H4 (cell line): ENCODE measurements around the gene ENTHD1. TPM values are rescaled to one million over a fixed set of nuclear protein-coding genes. Genes with fewer than 3 reads are reported as not detected.
"Not testable (repeated sequence)": the region's sequence is repeated elsewhere in the genome, so short reads cannot be mapped to it uniquely, and the experiment has no call there.

ENCODE experiments used
- DNase-seq: peaks from one replicate; pipeline ENCODE4 v3.0.0-alpha.2; 2015; ENCODE audit warnings: low spot score
- total RNA-seq: library from RNA; depleted of rRNA; stranded (reverse); fragments of >200 nt; shearing (Covaris generic); gene quantifications from 2 replicates; pipeline ENCODE4 v1.2.3, GENCODE V29; 2014

The ENTHD1 gene
- total RNA-seq, 1 experiment from 2014 or later: not detected

- DNase-seq: no peak
Measured at GRCh38 chr22:39898997-39899396, 5.4 kb upstream of the ENTHD1 start.

DNA sequence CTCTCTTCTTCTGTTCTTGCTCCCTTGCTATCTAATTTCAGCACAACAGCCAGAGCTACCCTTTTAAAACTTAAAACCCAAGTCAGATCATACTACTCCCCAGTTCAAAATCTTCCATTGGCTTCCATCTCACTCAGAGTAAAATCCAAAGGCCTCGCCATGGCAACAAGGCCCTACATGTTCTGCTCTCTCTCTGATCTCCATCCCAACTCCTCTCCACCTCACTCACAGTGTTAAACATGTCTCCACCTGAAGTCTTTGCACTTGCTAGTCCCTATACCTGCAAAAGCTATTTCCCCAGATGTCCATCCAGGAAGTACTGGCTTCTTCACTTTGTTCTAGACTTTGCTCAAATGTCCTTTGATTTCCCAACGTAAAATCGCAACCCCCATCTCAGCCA is 4.3 kb upstream of the ENTHD1 start:
- no peak for DNase-seq

GRCh38 chr22:39896313-39896996 is 2.9 kb upstream of the ENTHD1 start:
- DNase-seq: no peak

DNA sequence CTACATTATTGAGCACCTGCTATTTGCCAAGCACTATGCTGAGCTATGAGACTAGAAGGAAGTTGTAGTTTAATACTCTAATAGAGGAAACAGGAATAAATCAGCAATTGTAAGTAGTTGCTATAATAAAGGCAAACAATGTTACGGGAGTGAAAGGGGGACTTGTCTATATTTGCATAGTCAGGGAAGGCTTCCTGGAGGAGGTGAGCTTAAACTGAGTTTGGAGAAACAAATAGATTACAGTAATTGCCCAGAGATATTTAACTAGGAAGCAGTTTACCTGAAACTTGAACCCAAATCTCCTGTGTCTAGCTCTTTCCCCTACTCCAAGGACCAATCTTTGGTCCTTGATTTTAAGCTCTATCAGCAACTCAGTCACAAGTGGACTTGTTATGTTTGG is 2.1 kb upstream of the ENTHD1 start:
- DNase-seq: no peak

DNA sequence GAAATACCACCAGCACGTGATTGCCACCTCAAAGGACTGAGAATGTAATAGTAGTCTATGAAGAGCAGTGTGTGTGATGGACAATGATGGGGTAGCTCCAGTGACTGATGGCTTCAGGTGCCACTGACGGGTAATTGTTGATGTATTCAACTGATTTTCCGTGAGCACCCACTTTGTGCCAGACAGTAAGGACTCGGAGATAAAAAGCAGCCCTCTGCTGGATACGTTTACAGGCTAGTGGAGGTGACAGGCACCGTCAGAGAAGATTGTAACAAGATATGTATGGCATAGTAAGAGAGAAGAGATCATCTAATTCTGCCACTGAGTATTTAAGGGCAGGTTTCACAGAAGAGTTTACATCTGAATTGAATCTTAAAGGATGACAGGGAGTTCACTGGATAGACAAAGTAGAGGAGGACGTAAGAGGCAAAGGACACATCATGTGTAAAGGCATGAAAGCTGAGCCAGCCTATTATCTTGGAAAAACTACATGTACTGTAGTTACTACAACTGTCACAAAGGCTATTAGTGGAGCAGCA is 1.1 kb upstream of the ENTHD1 start:
- no peak for DNase-seq

- DNase-seq: not testable (repeated sequence)
Measured at GRCh38 chr22:39889924-39890323, 3.6 kb downstream of the ENTHD1 start.

- no peak for DNase-seq
Measured at GRCh38 chr22:39883057-39883456, 10.5 kb downstream of the ENTHD1 start.

DNA sequence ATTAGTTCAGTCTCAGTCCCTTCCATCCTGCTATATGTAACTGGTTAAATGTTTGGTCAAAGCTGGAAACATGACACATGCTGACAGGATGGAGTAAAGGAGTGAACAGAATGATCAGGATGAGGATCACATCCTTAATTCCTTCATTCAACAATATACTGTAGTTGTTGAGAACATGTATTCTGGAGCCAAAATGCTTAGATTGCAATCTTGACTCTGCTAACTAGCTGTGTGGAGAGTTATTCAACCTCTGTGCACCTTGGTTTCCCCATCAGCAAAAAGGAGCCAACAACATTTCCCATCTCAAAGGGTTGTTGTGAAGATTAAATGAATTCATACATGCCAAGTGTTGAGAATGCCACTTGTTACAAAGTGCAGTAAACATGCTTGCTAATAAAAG is 12.8 kb downstream of the ENTHD1 start:
- DNase-seq: no peak

DNA sequence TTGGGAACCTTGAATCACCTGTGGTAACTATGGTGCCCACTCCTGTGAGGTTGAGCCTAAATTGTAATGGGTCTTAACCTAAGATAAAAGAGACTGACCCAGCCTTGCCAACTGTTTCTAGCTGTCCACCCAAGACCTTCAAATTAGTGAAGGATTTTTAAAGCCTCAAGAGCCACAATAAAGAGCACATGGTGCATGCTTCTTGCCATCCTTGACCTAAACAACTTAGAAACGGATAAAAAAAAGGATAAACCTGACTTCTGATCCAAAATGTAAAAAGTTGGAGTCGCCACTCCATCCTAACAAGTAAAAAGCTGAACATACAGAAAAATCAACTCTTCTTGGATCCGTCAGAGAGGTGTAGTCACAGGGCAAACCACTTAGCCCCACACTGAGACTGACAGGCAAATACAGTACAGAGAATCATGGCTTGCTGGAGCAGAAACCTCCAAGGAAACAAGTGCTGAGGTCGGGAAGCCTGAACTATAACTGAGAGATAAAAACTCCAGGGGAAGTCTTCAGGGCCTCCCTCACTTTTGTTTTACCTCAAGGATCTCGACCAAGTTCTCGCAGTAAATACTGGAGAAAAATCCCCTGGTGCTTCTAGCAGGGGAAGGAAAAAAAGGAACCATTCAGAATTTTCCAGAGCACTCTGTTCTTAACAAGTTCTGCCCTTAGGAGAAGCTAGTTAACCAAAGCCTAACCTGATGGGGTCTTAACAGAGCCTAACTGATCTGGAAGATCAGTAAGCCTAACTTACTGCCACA is 16.3 kb downstream of the ENTHD1 start:
- DNase-seq: no peak

DNA sequence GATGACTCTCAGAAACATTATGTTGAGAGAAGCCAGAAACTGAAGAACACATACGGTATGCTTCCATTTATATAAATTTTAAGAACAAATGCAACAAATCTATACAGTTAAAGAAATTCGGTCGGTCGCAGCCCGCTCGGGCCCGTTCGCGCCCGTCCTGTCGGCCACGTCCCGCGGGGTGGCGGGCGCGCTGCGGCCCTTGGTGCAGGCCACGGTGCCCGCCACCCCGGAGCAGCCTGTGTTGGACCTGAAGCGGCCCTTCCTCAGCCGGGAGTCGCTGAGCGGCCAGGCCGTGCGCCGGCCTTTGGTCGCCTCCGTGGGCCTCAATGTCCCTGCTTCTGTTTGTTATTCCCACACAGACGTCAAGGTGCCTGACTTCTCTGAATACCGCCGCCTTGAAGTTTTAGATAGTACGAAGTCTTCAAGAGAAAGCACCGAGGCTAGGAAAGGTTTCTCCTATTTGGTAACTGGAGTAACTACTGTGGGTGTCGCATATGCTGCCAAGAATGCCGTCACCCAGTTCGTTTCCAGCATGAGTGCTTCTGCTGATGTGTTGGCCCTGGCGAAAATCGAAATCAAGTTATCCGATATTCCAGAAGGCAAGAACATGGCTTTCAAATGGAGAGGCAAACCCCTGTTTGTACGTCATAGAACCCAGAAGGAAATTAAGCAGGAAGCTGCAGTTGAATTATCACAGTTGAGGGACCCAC is 18.2 kb downstream of the ENTHD1 start:
- not testable (repeated sequence) for DNase-seq

GRCh38 chr22:39873965-39874364 is 19.6 kb downstream of the ENTHD1 start:
- no peak for DNase-seq

DNA sequence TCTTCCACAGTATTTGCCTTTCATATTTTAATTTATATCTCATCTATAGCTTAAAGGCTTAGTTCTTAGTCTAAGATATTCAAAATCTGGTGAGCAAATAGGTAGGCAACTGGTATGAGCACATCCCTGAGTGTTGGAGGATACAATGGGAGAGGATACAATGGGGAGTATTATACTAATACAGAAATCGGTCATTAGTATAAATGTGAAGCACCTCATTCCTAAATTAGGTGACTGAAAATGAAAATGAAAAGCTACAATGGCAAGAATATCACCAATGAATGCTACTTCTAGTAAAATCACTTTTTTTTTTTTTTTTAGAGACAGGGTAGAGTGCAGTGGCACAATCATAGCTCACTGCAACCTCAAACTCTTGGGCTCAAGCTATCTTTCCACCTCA is 21.0 kb downstream of the ENTHD1 start:
- no peak for DNase-seq

DNA sequence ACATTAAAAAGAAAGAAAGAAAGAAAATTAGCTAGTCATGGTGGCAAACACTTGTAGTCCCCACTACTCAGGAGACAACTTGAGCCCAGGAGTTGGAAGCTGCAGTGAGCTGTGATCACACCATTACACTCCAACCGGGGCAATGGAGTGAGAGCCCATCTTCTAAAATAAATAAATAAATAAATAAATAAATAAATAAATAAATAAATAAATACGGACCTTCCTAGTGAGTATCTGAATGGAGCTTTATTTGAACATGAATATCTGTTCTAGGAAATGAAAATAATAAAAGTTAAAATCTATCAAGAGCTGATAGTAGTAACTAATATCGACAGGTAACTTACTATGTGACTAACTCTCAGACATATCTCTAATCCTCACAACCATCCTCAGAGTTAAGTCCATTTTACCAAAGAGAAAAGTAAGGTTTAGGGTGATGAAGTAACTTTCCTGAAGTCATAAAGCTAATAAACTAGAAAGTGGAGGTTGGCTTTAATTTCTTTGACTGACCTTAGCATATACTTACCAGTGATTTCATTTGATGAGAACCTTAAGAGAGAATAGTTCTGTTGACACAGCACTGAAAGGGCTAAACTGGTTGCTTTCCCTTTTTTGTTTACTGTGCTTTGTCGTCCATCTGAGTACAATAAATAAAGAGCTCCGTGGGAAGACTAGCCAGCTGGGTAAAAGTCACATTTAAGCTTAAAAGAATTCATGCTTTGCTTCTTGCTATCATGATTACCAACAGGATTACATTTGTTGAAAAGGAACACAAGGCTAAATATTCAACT is 22.4 kb downstream of the ENTHD1 start:
- no peak for DNase-seq

DNA sequence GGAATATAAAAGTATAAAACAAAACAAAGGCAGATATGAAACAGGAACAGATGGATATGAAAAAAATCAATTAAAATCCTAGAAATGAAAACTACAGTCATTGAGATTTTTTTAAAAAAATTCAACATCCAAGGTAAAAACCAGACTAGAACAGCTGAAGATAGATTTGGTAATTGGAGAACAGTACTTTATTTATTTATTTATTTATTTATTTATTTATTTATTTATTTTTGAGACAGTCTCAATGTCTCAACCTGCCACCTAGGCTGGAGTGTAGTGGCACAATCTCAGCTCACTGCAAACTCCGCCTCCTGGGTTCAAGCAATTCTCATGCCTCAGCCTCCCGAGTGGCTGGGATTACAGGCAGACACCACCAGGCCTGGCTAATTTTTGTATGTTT is 23.8 kb downstream of the ENTHD1 start:
- DNase-seq: not testable (repeated sequence)

GRCh38 chr22:39868741-39869140 is 24.8 kb downstream of the ENTHD1 start:
- no peak for DNase-seq

DNA sequence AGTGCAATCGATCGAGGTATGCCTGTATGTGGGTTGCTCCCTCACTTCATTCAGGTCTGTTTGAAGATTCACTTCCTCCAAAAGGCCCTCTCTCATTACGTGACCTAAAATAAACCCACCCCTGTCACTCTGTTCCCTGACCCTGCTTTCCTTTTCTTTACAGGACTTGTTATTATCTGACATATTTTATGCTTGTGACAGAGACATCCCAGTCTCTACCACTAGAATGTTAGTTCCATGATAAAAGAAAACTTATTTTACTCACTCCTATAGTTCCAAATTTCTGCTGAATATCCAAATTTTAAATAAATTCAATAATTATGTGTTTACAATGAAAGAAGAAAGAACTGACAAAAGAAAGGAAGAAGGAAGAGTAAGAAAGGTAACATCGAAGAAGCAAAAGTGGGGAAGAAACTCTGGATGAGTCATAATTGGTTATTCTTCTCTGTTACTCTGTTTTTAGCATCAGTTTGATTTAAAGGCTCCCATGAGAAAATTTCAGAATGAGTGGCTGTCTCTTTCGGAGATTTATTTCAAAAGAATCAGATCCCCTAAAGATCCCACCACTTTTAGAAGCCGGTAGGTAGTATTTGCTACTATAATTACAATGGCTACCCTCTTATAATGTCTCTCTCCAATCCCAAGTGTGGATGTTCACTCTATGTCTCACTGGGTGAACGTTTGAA is 33.5 kb downstream of the ENTHD1 start:
- no peak for DNase-seq

- DNase-seq: no peak
Measured at GRCh38 chr22:39856588-39856987, 37.0 kb downstream of the ENTHD1 start.

DNA sequence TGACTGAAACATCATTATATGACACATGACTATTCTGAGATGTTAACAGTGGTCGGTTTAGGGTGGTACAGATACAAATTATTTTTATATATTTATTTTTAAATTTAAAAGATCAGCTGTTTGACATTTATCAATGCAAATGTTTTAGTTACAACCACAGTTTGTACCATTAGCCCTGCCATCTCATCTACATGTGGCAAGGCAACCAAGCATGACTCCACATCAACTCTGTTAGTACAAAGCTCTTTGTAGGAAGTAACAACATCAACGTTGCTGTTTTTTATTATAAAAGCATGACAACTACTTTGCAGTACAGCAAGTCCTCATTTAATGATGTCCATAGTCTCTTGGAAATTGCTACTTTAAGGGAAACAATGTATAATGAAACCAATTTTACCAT is 40.8 kb downstream of the ENTHD1 start:
- DNase-seq: no peak

GRCh38 chr22:39851606-39852315 is 41.8 kb downstream of the ENTHD1 start:
- DNase-seq: no peak

DNA sequence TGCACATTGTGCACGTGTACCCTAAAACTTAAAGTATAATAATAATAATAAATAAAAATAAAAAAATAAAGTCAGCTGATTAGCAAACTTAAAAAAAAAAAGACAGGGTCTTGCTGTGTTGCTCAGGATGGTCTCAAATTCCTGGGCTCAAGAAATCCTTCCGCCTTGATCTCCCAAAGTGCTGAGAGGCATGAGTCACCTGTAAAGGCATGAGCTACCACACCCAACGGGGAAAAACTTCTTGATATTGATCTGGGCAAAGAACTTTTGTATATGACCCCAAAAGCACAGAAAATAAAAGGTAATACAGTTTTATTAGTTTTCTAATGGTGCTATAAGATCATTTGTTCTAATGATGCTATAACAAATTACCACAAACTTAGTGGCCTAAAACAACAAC is 46.1 kb downstream of the ENTHD1 start:
- DNase-seq: no peak
